Stimulated activated CD4-positive, alpha-beta T cell treated with anti-CD3 and anti-CD28 coated beads, Interleukin-1b, Interleukin-23, amount 100 ng/mL, for 1 hour (primary cell): ENCODE measurements around the gene TMEM123.

Experiments used
- DNase-seq, 2 donors: peaks; one replicate each; pipeline ENCODE4 v3.0.0-alpha.2; 2020; ENCODE audit warnings: low read depth in 2 of 2

Gene TMEM123

DNA sequence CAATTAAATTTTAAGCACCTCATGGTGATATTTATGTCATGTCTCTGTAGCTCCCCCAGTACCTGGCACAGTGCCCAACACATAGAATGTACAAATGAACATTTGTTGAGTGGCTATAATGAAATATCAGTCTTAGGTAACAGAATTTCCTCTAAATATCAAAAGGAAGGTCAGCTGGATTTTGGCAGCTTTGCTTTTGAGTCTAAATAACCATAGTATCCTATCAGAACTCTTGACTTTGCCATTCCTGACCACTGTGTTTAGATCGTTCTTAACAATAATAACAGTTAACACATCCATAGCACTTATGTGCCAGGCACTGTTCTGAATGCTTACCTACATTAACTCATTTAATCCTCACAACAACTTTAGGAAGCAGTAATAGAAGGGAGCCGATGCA lies 26.6 kb downstream of the TMEM123 start:
- no peak for DNase-seq

DNA sequence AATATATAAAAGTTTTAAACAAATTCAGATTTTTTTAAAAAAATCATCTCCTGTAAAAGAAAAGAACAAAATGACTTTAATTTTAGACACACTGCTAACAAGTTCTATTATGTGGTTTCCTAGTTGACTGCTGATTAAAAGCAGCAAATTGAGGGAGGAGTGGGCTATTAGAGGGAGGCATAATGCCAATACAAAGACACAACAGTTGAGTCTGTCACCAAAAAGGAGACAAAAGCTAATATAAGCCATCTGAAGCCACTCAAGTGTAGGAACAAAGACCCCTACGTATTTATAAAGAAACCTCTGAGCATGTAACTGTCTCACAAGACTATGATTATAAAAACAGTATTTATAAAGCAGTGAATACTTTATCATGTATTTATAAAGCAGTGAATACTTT lies 28.6 kb downstream of the TMEM123 start:
- no peak for DNase-seq

DNA sequence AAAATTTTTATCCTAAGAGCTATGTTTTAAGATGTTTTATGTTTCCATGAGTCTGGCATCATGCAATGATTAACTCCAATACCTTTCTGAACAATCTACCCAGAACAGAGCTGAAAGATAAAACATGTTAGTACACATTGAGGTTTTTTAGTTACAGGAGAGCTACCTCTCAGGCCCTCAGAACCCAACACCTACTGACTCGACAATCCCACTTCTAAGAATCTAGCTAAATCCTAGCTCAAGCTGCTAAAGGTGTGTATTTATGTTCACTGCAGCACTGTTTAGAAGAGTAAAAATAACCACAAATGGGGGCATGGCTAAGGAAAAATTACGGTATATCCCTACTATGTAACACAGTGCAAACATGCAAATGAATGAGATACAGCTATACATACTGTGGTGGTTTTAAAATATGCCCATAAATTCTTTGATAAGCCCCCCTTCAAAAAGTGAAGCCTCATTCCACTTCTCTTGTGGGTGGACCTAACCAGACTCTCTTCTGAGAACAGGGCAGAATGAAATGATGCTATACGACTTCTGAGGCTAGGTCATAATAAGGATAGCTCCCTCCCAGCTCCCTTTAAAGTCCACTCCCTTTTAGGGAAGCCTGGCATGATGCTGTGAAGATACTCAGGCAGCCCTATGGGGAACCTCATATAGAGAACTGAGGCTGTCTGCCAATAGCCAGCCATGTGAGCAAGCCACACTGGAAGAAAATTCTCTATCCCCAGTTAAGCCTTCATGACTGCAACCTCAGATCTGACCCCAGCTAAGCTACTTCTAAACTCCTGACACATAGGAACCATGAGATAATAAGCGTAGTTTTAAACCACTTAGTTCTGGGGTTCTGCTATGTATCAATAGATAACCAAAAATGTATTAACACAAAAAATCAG lies 29.5 kb downstream of the TMEM123 start:
- DNase-seq: no peak

DNA sequence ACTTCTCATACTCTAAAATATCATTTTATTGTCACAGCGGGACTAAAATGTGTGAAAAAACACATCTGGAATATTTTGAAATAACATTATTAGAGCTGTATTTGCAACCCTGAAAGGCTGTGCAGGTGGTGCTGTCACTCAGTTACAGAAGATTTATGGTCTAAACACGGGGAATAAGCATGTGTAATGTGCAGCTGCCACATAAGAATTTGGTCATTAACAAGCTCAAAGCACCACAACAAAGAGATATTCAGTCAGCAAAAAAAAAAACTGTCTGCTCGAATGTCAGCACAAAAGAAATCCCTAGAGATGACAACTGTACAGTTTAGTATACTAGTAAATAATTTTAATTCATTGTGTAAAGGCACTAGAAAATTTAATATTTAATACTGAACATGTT lies 31.3 kb downstream of the TMEM123 start:
- DNase-seq: no peak

DNA sequence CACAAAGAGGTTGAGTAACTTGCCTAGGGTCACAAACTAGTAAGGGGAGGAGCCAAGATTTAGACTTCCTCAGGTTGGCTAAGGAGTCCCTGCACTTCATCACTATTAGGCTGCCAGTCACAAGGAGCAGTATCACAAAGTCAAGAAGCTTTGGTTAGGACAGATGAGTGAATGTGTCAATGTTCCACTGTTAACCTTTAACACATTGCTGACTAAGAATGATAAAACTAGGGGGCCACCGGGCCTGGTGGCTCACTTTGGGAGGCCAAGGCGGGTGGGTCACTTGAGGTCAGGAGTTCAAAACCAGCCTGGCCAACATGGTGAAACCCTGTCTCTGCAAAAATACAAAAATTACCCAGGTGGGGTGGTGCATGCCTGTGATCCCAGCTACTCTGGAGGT lies 32.0 kb downstream of the TMEM123 start:
- no peak for DNase-seq

DNA sequence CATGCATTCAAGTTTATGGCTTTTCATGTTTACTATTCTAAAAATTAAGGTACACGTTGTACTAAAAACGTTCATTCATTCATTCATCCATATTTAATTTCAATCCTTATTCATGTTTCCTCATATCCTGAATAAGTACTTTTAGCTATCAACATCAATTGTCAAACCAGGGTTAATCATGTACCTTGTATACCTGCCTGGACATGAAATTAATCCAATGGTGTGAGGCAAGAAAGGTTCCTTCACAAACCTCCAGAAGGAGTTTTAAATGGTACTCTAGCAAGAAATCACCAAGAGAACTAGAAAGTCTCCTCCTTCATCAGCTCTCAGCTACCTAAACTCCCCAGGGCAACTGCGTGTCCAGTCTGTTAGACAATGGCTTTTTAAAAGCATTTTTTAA lies 33.4 kb downstream of the TMEM123 start:
- no peak for DNase-seq

DNA sequence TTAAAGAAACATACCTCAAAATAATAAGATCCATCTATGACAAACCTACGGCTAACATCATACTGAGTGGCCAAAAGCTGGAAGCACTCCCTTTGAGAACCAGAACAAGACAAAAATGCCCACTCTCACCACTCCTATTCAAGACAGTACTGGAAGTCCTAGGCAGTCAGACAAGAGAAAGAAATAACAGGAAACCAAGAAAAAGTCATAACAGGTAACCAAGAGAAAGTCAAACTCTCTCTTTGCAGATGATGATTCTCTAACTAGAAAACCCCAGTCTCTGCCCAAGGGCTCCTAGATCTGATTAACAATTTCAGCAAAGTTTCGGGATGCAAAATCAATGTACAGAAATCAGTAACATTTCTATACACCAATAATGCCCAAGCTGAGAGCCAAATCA lies 35.6 kb downstream of the TMEM123 start:
- no peak for DNase-seq

DNA sequence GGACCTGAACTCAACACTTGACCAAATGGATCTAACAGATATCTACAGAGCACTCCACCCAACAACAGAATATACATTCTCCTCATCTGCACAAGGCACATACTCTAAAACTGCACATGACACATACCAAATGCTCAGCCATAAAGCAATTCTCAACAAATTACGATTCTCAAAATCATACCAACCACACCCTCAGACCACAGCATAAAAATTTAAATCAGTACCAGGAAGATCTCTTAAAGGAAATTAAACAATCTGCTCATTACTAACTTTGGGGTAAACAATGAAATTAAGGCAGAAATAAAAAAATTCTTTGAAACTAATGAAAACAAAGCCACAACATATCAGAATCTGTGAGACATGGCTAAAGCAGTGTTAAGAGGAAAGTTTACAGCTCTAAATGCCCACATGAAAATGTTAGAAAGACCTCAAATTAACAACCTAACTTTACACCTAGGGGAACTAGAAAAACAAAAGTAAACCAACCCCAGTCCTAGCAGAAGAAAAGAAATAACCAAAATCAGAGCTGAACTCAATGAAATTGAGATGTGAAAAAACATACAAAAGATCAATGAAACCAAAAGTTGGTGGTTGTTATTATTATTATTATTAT lies 37.2 kb downstream of the TMEM123 start:
- DNase-seq: no peak

DNA sequence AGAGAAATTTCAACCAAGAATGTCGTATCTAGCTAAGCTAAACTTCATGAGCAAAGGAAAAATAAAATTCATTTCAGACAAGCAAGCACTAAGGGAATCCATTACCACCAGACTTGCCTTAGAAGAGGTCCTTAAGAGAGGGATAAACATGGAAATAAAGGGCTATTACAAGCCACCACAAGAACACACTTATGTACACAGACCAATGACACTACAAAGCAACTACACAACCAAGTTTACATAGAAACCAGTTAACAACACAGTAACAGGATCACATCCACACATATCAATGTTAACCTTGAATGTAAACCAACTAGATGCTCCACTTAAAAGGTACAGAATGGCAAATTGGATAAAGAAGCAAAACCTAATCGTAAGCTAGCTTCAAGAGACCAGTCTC lies 38.0 kb downstream of the TMEM123 start:
- no peak for DNase-seq

DNA sequence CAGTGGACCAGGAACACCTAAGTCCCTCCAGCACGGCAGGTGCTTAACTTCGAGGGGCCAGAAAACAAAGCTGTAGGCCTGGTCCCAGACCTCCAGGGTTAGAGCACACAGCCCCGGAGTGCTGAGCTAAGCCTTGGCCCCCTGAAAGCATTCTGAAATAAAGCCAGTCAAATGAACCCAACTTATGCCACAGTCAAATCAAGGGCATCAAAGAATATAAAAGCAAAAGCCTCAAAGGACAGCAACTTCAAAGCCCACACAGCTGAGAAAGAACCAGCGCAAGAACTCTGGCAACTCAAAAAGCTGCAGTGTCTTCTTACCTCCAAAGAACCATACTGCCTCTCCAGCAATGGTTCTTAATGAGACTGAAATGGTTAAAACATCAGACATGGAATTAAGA lies 39.1 kb downstream of the TMEM123 start:
- no peak for DNase-seq

DNA sequence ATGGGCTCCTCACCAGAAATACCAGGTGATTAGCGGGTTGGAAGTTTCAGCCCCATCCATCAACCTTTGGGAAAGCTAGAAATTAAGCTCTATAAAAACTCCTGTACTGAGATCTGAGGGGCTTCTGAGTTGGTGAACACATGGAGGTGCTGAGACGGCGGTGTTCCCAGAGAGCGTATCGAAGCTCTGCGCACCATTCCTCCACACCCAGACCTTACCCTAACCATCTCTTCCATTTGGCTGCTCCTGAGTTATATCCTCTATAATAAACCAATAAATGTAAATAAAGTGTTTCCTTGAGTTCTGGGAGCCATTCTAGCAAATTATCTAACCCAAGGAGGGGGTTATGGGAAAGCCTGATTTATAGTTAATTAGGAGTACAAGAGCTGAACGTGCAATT lies 41.4 kb downstream of the TMEM123 start:
- DNase-seq: no peak

DNA sequence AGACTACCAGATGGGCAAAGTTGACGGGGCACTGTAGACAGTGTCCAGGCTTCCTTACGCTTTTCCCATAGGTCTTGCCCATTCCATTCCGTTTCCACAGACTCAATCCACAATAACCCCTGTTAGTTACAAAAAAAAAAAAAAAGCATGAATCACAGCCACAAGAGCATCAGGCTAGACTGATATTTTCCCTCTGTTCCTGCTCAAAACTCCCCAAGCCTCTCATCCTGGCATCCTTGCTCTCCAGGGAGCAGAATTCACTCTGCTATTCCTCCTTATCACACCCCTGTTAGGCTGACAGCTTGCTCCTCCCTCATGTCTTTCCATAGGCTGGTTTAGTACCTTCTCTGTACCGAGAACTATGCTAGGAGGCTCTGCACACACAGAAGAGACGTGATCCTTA lies 42.2 kb downstream of the TMEM123 start:
- no peak for DNase-seq

DNA sequence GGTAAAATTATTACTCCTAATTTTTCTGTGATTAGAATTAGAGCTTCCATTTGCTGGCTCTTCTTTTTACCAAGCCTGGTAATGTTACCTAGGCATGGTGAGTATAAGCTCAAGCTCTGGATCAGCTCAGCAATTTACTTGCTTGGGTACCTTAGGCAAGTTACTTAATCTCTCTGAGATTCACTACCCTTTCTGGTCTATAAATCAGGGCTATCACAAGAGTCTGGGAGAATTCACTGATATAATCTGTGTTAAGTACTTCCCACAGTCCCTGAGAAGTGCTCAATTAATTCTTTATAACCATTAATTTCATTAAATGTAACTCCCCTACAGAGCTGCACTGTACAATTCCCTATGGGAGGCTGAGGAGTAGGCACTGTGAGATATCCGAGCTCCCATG lies 44.2 kb downstream of the TMEM123 start:
- no peak for DNase-seq

DNA sequence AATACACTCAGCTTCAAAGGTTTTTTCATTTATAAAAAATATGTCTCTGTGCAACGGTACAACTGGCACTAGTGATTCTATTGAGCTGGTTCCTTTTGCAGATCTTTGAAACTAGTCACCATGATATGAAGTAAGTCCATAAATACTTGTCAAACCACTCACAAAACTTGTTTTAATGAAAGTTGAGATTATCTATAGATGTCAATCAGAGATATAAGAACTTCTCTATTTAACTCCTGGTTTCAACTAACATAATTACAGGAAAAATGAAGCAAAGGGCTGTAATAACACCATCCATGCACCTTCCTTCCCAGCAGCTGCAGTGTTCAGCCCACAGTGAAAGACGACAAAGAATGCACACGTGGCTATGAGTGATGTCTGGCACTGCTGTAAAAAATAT lies 44.7 kb downstream of the TMEM123 start:
- no peak for DNase-seq

DNA sequence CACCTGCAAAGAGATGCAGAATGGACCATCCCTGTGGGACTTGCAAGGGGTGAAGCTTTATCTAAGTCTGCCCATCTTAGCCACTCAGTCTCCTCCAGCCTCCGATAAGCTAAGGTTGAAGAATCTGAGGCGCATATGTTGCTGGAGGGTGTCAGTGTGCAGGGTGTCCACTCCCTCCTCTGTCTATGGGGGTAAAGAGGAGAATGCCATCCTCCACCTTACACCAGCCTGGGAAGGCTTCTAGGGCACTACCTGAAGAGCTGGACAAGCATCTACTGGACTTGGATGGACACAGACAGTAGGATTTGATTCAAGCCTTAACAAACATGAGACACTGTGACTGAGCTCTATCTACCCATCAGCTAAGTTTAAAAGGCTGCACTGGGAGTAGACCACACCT lies 46.5 kb downstream of the TMEM123 start:
- DNase-seq: no peak

DNA sequence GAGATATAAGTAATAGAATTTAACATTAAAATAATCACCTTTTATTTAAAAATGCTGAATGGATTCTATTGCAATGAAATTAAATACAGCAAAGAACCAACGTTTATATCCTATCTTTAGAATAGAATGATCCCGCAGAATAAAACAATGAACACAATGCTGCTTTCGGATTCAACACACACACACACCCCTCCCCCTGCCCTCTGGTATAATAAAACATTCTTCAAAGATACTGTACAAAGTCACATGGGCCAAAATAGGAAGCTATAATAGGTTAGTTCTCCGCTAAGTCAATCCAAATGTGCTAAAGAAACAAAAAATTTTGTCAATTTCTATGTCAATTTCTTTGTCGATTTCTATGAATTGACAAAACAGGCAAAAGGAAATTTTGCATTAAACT lies 47.1 kb downstream of the TMEM123 start:
- no peak for DNase-seq

DNA sequence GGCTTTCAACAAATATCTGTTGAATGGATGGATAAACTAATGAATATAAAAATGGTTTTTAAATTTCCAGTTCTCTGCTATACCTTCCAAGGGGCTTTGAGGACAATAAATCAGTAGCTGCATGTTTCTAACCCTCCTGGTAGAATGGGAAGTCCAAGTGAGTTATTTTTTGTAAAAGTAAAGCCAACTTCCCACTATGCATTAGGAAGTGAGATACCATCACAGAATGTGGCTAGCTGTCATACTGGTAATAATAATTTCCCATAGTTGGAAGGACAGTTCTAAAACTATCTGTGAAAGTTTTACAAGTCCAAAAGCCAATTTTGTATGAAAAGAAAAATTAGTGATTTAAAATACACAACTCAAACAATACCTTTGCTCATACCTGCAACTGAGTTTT lies 50.0 kb downstream of the TMEM123 start:
- DNase-seq: no peak

DNA sequence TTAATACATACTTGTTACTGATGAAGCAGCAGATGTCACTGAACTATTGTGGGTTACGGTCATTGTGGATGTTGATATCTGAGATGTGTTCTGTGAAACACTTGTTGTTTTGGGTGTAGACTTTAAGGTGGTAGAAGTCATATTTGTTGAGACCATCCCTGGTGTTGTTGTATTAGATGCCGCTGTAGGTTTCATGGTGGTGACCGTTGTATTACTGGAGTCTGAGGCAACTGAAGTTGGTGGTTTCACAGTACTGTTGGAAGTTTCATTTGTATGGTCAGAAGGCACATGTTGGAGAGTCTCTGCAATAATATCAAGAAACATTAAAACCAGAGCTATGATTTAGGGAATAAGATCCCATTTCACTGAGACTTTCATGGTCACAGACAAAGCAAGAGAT lies 50.7 kb downstream of the TMEM123 start:
- no peak for DNase-seq

DNA sequence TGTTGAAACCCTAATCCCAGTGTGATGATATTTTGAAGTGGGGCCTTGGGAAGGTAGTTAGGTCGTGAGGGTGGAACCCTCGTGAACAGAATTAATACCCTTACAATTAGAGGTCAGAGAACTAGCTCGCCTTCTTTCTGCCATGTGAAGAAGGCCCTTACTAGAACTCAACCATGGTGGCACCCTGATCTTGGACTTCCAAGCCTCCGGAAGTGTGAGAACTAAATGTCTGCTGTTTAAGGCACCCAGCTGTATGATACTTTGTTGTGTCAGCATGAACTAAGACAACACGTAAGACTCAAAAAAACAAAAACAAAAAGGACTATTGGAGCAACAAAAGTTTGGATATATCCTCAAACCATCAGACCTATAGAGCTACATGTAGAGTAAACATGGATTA lies 52.0 kb downstream of the TMEM123 start:
- no peak for DNase-seq

DNA sequence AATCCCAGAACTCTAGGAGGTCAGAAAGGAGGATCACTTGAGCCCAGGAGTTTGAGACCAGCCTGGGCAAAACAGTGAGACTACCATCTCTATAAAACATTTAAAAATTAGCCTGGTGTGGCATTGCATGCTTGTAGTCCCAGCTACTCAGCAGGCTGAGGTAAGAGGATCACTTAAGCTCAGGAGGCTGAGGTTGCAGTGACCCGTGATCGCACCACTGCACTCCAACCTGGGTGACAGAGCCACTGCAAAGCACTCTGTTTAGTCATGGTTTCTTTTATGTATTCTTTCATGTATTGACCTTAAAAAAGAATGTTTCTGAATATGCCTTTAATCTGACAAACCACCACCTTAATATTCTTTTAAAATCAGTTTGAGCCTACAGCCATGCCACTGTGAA lies 53.4 kb downstream of the TMEM123 start:
- DNase-seq: no peak

DNA sequence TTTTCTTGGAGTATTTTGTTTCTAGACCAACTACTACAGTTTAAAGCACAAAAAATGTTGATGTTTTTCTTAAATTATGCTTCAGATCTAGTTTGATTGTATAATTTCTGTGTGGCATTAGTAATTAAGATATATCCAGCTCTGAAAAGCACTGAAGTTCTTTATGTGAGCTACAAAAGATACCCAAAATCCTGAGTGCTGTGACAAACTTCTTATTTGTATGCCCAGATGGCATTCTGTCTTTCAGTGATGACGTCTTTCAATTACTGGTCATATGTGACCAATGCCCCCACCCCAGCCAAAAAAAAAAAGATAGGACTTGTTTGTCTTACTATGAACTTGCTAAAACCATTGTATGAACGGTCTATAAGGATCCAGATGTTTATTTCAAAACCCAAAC lies 54.3 kb downstream of the TMEM123 start:
- DNase-seq: no peak

DNA sequence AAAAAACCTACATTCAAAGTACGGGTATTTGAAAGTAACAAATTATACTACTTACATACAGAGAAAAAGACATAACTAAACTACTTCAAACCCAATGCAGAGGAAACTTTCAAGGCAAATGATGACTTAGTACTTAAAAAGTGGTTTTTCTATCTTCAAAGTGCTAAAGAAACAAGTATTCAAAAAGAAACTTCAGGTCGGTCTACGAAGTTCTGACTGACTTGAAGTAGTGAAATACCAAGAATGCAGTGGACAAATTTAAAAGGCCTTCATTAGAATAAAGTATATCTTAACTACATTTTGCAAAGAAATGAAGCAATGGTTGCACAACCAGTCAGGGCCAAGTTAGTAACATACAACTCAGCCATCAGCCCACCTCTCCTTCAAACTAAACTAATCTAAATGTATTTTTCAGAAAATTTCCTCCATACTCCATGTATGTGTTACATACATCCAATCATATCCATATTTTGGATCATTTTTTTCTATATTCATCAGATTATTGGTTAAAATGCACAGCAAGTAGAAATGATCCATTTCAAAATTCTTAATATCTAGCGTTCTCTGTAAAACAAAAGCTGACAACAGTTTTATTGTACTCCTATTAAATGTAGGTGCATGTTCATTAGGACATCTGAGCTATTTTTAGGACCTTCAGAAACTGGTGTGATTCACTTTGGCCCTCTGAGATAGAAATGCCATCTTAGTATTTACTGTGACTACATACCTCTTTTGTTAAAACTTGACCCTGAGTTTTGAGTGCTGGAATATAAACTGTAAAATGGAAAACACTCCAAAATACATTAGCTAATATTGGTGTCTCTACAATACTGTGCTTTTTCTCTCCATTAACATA lies 55.6 kb downstream of the TMEM123 start:
- DNase-seq: no peak
